Measurements from ENCODE around the gene OR5C1. TPM values are rescaled to one million over a fixed set of nuclear protein-coding genes. Genes with fewer than 3 reads are reported as not detected.

Gene OR5C1
- total and polyA plus RNA-seq, 9 of the 15 experiments (the other 6 are each of a cell fraction or from before 2014, with no cell fraction given) = not detected

DNA sequence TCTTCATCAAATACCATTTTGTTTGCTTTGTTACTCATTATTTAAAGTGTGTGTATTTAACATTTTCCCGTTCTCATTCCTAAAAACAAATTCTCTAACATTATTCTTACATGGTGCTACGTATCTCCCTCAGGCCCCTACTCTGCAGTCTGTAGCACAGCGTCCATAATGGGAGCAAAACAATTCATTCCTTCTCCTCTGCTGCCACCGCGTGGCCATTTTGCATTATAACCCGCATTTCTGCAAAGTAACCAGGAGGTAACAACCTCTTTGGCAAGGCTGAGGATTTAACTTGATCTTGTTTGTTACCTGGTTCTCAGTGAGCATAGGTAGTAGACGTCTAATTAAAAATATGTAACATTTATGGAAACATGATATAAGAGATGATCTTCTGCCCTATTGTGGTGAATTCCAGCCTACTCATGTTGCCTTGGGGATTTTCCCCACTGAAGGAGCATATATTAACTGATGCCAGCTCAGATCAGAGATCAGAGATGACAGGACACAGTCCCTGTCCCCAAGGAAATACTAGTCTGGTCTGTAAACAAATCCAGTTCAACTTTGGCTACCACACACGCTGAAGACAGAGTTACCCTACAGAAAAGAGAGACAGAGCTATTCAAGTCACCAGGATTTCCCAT, 21.7 kb downstream of the OR5C1 start:
- BruUV-seq (replicated peaks) = no TSS peak
- Histone ChIP-seq H3K27me3 (ENCODE audit: control insufficient read depth in 2 of 2, insufficient read depth in 2 of 2, low read length in 2 of 2) (peaks cover 0 to 4% of the 10 kb centered on the region in 2 experiments; a peak in 4 of 5 replicates), H3K4me3 (no peak overlapping the region), H3K4me2 (ENCODE audit: insufficient read depth, low read length) (no peak overlapping the region), H3K9me1 (ENCODE audit: control insufficient read depth, insufficient read depth, low read length) (no peaks in the 10 kb centered on the region), H3K9ac (ENCODE audit: insufficient read depth in 1 of 2, low read depth in 2 of 2, low read length in 2 of 2) (no peak overlapping the region), H4K20me1 (replicated peaks; ENCODE audit: control insufficient read depth, insufficient read depth, low read length) (no peaks in the 10 kb centered on the region), H3K79me2 (ENCODE audit: control insufficient read depth, insufficient read depth, low read length) (no peaks in the 10 kb centered on the region), H3K9me3 (replicated peaks; ENCODE audit: control insufficient read depth, insufficient read depth, low read depth, low read length) (no peaks in the 10 kb centered on the region), H3K27ac (ENCODE audit: extremely low read depth, low read depth, low read length) (no peak overlapping the region), H3K36me3 (ENCODE audit: control insufficient read depth, insufficient read depth, low read length) (no peaks in the 10 kb centered on the region), H3K4me1 (replicated peaks in 1 of 2; ENCODE audit: control insufficient read depth in 2 of 2, insufficient read depth in 2 of 2, low read length in 2 of 2) (no peaks in the 10 kb centered on the region; a peak in 1 of 5 replicates), H2AFZ (ENCODE audit: low read depth, low read length) (peak overlapping the region; percentile 14; the same call in 1 of the 2 replicates)
- FAIRE-seq (peak; percentile 99), DNase-seq (ENCODE audit: extremely low read depth in 1 of 4, low spot score in 3 of 4) (peak; percentile 74 to 87 (median 78)), ATAC-seq (peak; percentile 96)
- in situ Hi-C loops (cut with MboI) (loop anchor here (5.0 to 10.0 kb wide), 3 partner anchors 348 to 713 kb away; no protein-coding TSS in a partner anchor), intact Hi-C loops (cut with micrococcal nuclease) (loop anchor here (1.0 to 5.0 kb wide), 7 partner anchors 312 to 712 kb away; no protein-coding TSS in a partner anchor)
- ChIA-PET CTCF (ENCODE audit: low intra/inter-chr PET ratio) (interaction anchor here (0.6 to 2.3 kb wide), 7 partner anchors 345 to 715 kb away, joined by 3 to 21 read pairs (median 5); no protein-coding TSS in a partner anchor), POLR2A (interaction anchor here (1.2 kb wide), 1 partner anchor 711 kb away, joined by 3 read pairs; no protein-coding TSS in a partner anchor)
- 0% methylated on average over 8 of the region's 8 CpGs for WGBS (ENCODE audit: insufficient coverage, low coverage, missing lambda C conversion rate)
- TF ChIP-seq CC2D1A (IDR thresholded peaks at IDR 0.05) (peak; percentile 76; the same call in 1 of the 2 replicates), HNRNPUL1 (IDR thresholded peaks at IDR 0.05; ENCODE audit: low read length) (no peak), SMC3 (conservative IDR thresholded peaks at IDR 0.05; ENCODE audit: insufficient read depth, low read depth, low read length) (peak; percentile 86), RAD21 (CRISPR knock-in tag; conservative IDR thresholded peaks at IDR 0.05 in 1 of 2, IDR thresholded peaks at IDR 0.05 in 1 of 2) (peak; percentile 94 to 96), JUND (IDR thresholded peaks at IDR 0.05; ENCODE audit: borderline replicate concordance, low read depth, low read length) (0 out of 2 replicates have a peak, but pooled peaks have one; percentile 4), JUND (tag; IDR thresholded peaks at IDR 0.05; ENCODE audit: borderline replicate concordance, low read depth, low read length) (no peak), JUN (IDR thresholded peaks at IDR 0.05; ENCODE audit: borderline replicate concordance, low read depth, low read length) (no peak), JUN (CRISPR knock-in tag; IDR thresholded peaks at IDR 0.05; ENCODE audit: borderline replicate concordance) (no peak), ZNF699 (CRISPR knock-in tag; IDR thresholded peaks at IDR 0.05; ENCODE audit: insufficient replicate concordance) (no peak)
- TF ChIP-seq, protein P1, sequence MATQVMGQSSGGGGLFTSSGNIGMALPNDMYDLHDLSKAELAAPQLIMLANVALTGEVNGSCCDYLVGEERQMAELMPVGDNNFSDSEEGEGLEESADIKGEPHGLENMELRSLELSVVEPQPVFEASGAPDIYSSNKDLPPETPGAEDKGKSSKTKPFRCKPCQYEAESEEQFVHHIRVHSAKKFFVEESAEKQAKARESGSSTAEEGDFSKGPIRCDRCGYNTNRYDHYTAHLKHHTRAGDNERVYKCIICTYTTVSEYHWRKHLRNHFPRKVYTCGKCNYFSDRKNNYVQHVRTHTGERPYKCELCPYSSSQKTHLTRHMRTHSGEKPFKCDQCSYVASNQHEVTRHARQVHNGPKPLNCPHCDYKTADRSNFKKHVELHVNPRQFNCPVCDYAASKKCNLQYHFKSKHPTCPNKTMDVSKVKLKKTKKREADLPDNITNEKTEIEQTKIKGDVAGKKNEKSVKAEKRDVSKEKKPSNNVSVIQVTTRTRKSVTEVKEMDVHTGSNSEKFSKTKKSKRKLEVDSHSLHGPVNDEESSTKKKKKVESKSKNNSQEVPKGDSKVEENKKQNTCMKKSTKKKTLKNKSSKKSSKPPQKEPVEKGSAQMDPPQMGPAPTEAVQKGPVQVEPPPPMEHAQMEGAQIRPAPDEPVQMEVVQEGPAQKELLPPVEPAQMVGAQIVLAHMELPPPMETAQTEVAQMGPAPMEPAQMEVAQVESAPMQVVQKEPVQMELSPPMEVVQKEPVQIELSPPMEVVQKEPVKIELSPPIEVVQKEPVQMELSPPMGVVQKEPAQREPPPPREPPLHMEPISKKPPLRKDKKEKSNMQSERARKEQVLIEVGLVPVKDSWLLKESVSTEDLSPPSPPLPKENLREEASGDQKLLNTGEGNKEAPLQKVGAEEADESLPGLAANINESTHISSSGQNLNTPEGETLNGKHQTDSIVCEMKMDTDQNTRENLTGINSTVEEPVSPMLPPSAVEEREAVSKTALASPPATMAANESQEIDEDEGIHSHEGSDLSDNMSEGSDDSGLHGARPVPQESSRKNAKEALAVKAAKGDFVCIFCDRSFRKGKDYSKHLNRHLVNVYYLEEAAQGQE (IDR thresholded peaks at IDR 0.05; ENCODE audit: borderline replicate concordance) = peak; percentile 91
- TF ChIP-seq, protein P1 (CRISPR knock-in tag; IDR thresholded peaks at IDR 0.05; ENCODE audit: low read depth) = no peak
- TF ChIP-seq, protein P2, sequence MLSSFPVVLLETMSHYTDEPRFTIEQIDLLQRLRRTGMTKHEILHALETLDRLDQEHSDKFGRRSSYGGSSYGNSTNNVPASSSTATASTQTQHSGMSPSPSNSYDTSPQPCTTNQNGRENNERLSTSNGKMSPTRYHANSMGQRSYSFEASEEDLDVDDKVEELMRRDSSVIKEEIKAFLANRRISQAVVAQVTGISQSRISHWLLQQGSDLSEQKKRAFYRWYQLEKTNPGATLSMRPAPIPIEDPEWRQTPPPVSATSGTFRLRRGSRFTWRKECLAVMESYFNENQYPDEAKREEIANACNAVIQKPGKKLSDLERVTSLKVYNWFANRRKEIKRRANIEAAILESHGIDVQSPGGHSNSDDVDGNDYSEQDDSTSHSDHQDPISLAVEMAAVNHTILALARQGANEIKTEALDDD (IDR thresholded peaks at IDR 0.05) = peak; percentile 93

All from K562 (cell line).